ENCODE results near the gene SNX12. TPM values are rescaled to one million over a fixed set of nuclear protein-coding genes. Genes with fewer than 3 reads are reported as not detected.

SNX12 gene
- total RNA-seq, 1 experiment from 2014 or later, result 48.4 TPM

DNA sequence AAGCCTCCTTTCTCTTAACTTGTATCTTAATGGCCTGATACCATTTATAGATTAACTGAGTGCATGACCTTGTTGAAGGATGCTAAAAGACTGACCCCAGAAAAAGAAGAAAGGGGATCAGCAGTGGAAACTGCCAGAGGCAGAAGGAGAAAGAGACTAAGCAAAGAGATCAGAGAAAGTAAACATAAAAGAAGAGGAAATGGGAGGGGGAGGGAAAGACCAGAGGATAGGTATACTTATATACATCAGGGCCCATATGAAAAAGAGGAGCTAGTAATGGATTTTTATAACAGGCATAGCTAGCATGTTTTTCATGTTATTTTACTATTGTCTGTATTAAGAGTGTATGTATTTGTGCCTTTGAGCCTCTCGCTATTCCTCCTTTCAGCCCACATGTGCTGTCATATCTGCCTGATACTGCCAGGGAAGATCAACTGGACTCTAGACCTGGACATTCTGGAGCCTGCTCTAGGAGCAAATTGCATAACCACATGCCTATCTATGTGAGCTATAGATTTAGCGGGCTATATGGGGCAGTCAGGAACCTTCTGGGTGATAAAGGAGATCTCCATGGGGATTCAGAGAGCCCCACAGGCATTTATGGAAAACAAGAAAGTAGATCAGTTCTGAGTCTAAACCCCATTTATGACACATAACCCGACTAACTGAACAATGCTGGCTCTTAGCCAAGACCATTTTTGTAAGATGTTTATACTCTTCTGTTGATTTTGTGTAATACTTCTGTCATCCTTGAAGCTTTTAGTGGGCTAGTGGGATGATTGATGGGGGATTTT, 13.4 kb upstream of the SNX12 start:
- ChIA-PET POLR2A (ENCODE audit: unreplicated experiment) (no interaction called here), CTCF (no interaction called here)
- Histone ChIP-seq H3K27me3 (ENCODE audit: low read length) (no peaks in the 10 kb centered on the region), H3K4me1 (ENCODE audit: insufficient read depth, low read length) (peaks cover 14% of the 10 kb centered on the region), H3K4me3 (ENCODE audit: low read length) (no peak overlapping the region), H4K20me1 (ENCODE audit: low read length) (no peaks in the 10 kb centered on the region), H3K27ac (ENCODE audit: low read length) (no peak overlapping the region), H3K9ac (ENCODE audit: low read length) (no peak overlapping the region), H3K9me2 (replicated peaks; ENCODE audit: low read length) (no peaks in the 10 kb centered on the region), H3K36me3 (ENCODE audit: low read depth, low read length) (no peaks in the 10 kb centered on the region), H3K4me2 (ENCODE audit: low read length) (peak overlapping the region; percentile 46), H3F3A (ENCODE audit: low read length, unreplicated experiment) (peaks cover 4% of the 10 kb centered on the region), H3K79me2 (ENCODE audit: low read length) (no peaks in the 10 kb centered on the region), H3K9me3 (ENCODE audit: low read length) (no peaks in the 10 kb centered on the region), H2AFZ (ENCODE audit: low read length) (no peak overlapping the region)
- BruUV-seq (replicated peaks), result no TSS peak
- ATAC-seq, result peak; percentile 56
- TF ChIP-seq EZH2 (IDR thresholded peaks at IDR 0.05; ENCODE audit: low read length, unreplicated experiment) (no peak), EZH2phosphoT487 (IDR thresholded peaks at IDR 0.05; ENCODE audit: borderline replicate concordance, low read length) (no peak), CTCF (conservative IDR thresholded peaks at IDR 0.05; ENCODE audit: low read depth, low read length) (no peak)
- peak; percentile 79 for DNase-seq
- intact Hi-C loops (cut with micrococcal nuclease), result no loop called here

GRCh38 chrX:71070531-71070930, 2.4 kb upstream of the SNX12 start:
- ChIA-PET CTCF (no interaction called here), POLR2A (ENCODE audit: unreplicated experiment) (no interaction called here)
- Histone ChIP-seq H3K27ac (ENCODE audit: low read length) (no peak overlapping the region), H3K79me2 (ENCODE audit: low read length) (peaks cover 23% of the 10 kb centered on the region), H3K4me2 (ENCODE audit: low read length) (no peak overlapping the region), H3K9me2 (replicated peaks; ENCODE audit: low read length) (no peaks in the 10 kb centered on the region), H4K20me1 (ENCODE audit: low read length) (no peaks in the 10 kb centered on the region), H3K4me1 (ENCODE audit: insufficient read depth, low read length) (peaks cover 19% of the 10 kb centered on the region), H3K4me3 (ENCODE audit: low read length) (no peak overlapping the region), H3K9ac (ENCODE audit: low read length) (no peak overlapping the region), H2AFZ (ENCODE audit: low read length) (no peak overlapping the region), H3F3A (ENCODE audit: low read length, unreplicated experiment) (no peaks in the 10 kb centered on the region), H3K27me3 (ENCODE audit: low read length) (no peaks in the 10 kb centered on the region), H3K36me3 (ENCODE audit: low read depth, low read length) (no peaks in the 10 kb centered on the region), H3K9me3 (ENCODE audit: low read length) (no peaks in the 10 kb centered on the region)
- ATAC-seq (no peak), DNase-seq (no peak)
- intact Hi-C loops (cut with micrococcal nuclease), result no loop called here
- TF ChIP-seq EZH2phosphoT487 (IDR thresholded peaks at IDR 0.05; ENCODE audit: borderline replicate concordance, low read length) (no peak), CTCF (conservative IDR thresholded peaks at IDR 0.05; ENCODE audit: low read depth, low read length) (no peak)
- no TSS peak for BruUV-seq (replicated peaks)

- H3K36me3 ChIP-seq (ENCODE audit: low read depth, low read length), result no peaks in the 10 kb centered on the region
- peak overlapping the region; percentile 66; the same call in 1 of the 2 replicates for H3K27ac ChIP-seq (ENCODE audit: low read length)
- TF ChIP-seq EZH2phosphoT487 (IDR thresholded peaks at IDR 0.05; ENCODE audit: borderline replicate concordance, low read length) (no peak), CTCF (conservative IDR thresholded peaks at IDR 0.05; ENCODE audit: low read depth, low read length) (no peak), EZH2 (IDR thresholded peaks at IDR 0.05; ENCODE audit: low read length, unreplicated experiment) (no peak)
- no peaks in the 10 kb centered on the region for H3K9me2 ChIP-seq (replicated peaks; ENCODE audit: low read length)
- peak overlapping the region; percentile 85 for H3K4me2 ChIP-seq (ENCODE audit: low read length)
- DNase-seq, result peak; percentile 6
- H3F3A ChIP-seq (ENCODE audit: low read length, unreplicated experiment), result no peaks in the 10 kb centered on the region
- intact Hi-C loops (cut with micrococcal nuclease), result no loop called here
- ChIA-PET POLR2A (ENCODE audit: unreplicated experiment) (interaction anchor here (0.6 to 0.7 kb wide), 2 partner anchors 17 to 52 kb away, joined by 4 to 13 read pairs; no protein-coding TSS in a partner anchor), CTCF (no interaction called here)
- ATAC-seq, result peak; percentile 21
- H3K9me3 ChIP-seq (ENCODE audit: low read length), result no peaks in the 10 kb centered on the region
- no peaks in the 10 kb centered on the region for H4K20me1 ChIP-seq (ENCODE audit: low read length)
- peak overlapping the region; percentile 82 for H3K9ac ChIP-seq (ENCODE audit: low read length)
- peak overlapping the region; percentile 81 for H3K4me3 ChIP-seq (ENCODE audit: low read length)
- BruUV-seq (replicated peaks), result no TSS peak
- no peaks in the 10 kb centered on the region for H3K27me3 ChIP-seq (ENCODE audit: low read length)
- peak overlapping the region; percentile 74 for H2AFZ ChIP-seq (ENCODE audit: low read length)
- peaks cover 35% of the 10 kb centered on the region for H3K79me2 ChIP-seq (ENCODE audit: low read length)
- peaks cover 13% of the 10 kb centered on the region for H3K4me1 ChIP-seq (ENCODE audit: insufficient read depth, low read length)
Observed at GRCh38 chrX:71067712-71068043, 456 bp downstream of the SNX12 start.

All from PC-3 (cell line).